Measurements from ENCODE around the gene CD80.

CD80 gene

DNA sequence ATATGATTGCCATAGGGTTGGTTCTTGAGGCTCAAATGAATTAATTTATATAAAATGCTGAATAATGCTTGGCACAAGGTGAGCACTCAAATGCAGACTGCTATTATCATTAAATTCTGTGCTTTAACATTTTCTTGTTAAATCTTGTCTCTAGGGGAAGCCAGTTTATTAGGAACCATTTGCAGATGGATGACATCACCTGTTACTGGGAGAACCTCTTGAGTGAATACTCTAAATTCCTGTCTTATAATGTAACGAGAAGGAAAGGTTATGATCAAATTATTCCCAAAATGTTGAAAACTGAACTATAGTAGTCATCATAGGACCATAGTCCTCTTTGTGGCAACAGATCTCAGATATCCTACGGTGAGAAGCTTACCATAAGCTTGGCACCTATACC lies 67.3 kb downstream of the CD80 start:
- no peak for DNase-seq

DNA sequence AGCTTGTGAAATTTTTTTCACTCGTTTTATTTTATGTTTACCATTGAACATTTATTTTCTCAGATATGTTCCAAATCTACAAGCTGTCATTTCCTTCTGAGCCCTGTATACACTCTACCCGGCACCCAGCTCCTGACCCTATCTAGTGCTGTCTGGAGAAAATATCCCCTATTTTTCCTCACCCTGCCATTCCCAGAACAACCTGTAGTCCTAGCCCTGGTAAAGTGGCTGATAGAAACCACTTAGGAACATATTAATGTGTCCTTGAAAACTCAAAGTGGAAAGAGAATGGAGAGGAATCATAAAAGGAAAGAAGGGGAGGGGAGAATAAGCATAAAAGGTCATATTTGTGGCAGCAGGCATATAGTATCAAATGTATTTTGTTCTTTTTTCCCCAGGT lies 69.3 kb downstream of the CD80 start:
- DNase-seq, result no peak

DNA sequence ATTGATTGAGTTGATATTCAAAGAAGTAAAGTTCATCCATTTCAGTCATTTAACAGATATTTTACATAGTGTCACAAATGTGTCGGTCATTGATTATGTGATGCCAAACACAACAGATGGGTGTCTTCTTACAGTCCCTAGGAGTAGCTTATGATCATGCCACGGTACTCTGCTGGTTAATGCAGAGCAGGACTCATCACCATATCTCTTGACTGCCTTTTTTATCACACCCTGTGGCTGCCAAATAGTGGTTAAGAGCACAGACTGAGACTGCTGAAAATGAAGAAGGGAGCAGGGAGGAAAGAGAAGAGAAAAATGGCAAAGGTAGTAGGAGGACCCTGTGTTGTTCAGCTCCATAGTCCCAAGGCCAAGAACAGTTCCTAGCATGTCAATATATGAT lies 73.9 kb downstream of the CD80 start:
- DNase-seq, result no peak

GRCh38 chr3:119483101-119483500 lies 76.3 kb downstream of the CD80 start:
- DNase-seq, result no peak

- DNase-seq, result no peak
Observed at GRCh38 chr3:119481079-119481478, 78.3 kb downstream of the CD80 start.
